AG04450 (cell line): Measurements from ENCODE around the gene NDUFB1. TPM values are rescaled to one million over a fixed set of nuclear protein-coding genes. Genes with fewer than 3 reads are reported as not detected.

Experiments used
- CTCF ChIA-PET: fragments of 300-600, 350-600 bp; formaldehyde crosslinking; extraction: SDS; loops from one replicate; lab custom pipeline; 2022; ENCODE audit warnings: antibody characterized with exemption, inconsistent platforms; lab: Charles Lee
- POLR2A ChIA-PET: fragments of 350-600 bp; formaldehyde crosslinking; extraction: SDS; loops from one replicate; lab custom pipeline; 2021; ENCODE audit warnings: antibody characterized with exemption, inconsistent platforms; lab: Yijun Ruan, JAX
- DNase-seq: peaks from one replicate; pipeline ENCODE4 v3.0.0-alpha.2; 2011; ENCODE audit warnings: low read depth, low spot score
- H3K27ac ChIP-seq: one replicate; pipeline ENCODE4 v1.5.1; 2012; ENCODE audit warnings: low read depth, low read length, control low read depth
- H3K27me3 ChIP-seq: one replicate; pipeline ENCODE4 v1.6.0; 2012; ENCODE audit warnings: low read length; ENCODE audit not compliant: control insufficient read depth, insufficient read depth
- H3K4me3 ChIP-seq: 2 replicates; pipeline ENCODE4 v1.5.1; 2011; ENCODE audit warnings: mild to moderate bottlenecking, low read depth, low read length, control low read depth
- H3K9me3 ChIP-seq: 2 replicates; pipeline ENCODE4 v1.5.1; 2012; ENCODE audit warnings: low read length; ENCODE audit not compliant: control insufficient read depth, insufficient read depth
- polyA plus RNA-seq: library from polyadenylated mRNA; depleted of rRNA; stranded (reverse); fragments of >200 nt; gene quantifications from 2 replicates; pipeline ENCODE4 v1.2.3, GENCODE V29; 2011
- TF ChIP-seq, protein P1 (sequence below): IDR thresholded peaks from 2 replicates; pipeline ENCODE4 v1.5.1; 2011; ENCODE audit warnings: low read depth, low read length, control low read depth, inconsistent platforms

The NDUFB1 gene
- polyA plus RNA-seq, 1 experiment = 448 TPM

DNA sequence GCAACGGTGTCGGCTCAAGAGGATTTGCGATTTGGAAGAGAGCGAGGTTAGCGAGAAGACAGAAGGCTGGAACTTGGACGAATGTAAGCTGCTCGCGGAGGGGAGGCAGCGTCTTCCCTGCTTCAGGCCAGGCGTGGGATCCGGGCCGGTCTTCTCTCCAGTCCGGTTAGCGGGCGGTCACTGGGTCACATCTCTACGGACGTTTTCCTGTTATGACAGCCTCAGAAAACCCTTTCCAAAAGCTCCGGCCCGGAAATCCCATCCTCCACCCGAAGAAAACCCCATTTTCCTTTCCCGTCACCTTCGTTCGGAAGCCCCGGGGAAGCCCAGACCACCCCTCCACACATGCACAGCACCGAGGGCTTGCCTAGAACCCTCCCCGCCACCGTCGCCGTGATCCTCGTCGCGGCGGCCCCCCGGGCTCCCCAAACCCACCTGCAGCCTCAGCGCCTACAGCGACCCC, 268 bp downstream of the NDUFB1 start:
- ChIA-PET CTCF (interaction anchor here (0.6 to 10.6 kb wide), 4 partner anchors 14 to 566 kb away, joined by 3 to 140 read pairs (median 4); partner anchors contain the start of gene ATXN3), POLR2A (interaction anchor here (0.6 to 2.0 kb wide), 6 partner anchors 10 to 445 kb away, joined by 3 to 21 read pairs (median 6); partner anchors contain the start of genes ATXN3 and TRIP11)
- Histone ChIP-seq H3K4me3 (peak overlapping the region; percentile 95), H3K9me3 (peaks cover 2% of the 10 kb centered on the region; the same call in 1 of the 2 replicates), H3K27ac (peak overlapping the region; percentile 92), H3K27me3 (no peaks in the 10 kb centered on the region)
- TF ChIP-seq, protein P1, sequence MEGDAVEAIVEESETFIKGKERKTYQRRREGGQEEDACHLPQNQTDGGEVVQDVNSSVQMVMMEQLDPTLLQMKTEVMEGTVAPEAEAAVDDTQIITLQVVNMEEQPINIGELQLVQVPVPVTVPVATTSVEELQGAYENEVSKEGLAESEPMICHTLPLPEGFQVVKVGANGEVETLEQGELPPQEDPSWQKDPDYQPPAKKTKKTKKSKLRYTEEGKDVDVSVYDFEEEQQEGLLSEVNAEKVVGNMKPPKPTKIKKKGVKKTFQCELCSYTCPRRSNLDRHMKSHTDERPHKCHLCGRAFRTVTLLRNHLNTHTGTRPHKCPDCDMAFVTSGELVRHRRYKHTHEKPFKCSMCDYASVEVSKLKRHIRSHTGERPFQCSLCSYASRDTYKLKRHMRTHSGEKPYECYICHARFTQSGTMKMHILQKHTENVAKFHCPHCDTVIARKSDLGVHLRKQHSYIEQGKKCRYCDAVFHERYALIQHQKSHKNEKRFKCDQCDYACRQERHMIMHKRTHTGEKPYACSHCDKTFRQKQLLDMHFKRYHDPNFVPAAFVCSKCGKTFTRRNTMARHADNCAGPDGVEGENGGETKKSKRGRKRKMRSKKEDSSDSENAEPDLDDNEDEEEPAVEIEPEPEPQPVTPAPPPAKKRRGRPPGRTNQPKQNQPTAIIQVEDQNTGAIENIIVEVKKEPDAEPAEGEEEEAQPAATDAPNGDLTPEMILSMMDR = no peak
- DNase-seq = no peak

DNA sequence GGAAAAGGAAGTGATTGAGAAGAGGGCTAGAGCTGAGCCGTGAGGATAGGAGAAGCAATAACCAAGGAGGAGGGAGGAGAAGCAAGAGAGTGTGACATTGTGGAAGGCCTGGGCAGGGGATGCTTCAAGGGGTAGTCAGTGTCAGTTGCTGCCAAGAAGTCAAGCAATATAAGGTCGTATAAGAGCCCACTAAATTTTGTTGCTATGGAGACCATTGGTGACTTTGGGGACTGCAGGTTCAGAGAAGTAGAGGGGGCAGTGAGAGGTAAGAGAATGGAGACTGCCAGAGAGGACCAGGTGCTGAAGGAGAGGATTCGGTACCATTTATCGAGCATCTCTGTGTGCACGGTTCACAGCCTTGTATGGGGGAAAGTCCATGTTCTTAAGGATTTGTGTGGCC, 12.0 kb downstream of the NDUFB1 start:
- ChIA-PET CTCF (interaction anchor here (4.4 kb wide), 1 partner anchor 12 kb away, joined by 140 read pairs; the partner anchor contains the start of genes CPSF2 and NDUFB1), POLR2A (no interaction called here)

GRCh38 chr14:92108345-92109254, 12.9 kb downstream of the NDUFB1 start:
- no peak overlapping the region for H3K27ac ChIP-seq
- no peak for DNase-seq
- H3K4me3 ChIP-seq = no peak overlapping the region
- TF ChIP-seq, protein P1 = no peak
- H3K9me3 ChIP-seq = no peaks in the 10 kb centered on the region
- ChIA-PET CTCF (interaction anchor here (0.6 to 4.4 kb wide), 2 partner anchors 13 to 525 kb away, joined by 4 to 140 read pairs; partner anchors contain the start of genes CPSF2 and NDUFB1), POLR2A (interaction anchor here (0.6 kb wide), 1 partner anchor 11 kb away, joined by 3 read pairs; no protein-coding TSS in a partner anchor)
- H3K27me3 ChIP-seq = no peaks in the 10 kb centered on the region

More for the DNA sequence above, 12.0 kb downstream of the NDUFB1 start:
- Histone ChIP-seq H3K9me3 (no peaks in the 10 kb centered on the region), H3K27ac (no peak overlapping the region), H3K27me3 (no peaks in the 10 kb centered on the region), H3K4me3 (no peak overlapping the region)
- no peak for DNase-seq
- TF ChIP-seq, protein P1 = no peak

DNA sequence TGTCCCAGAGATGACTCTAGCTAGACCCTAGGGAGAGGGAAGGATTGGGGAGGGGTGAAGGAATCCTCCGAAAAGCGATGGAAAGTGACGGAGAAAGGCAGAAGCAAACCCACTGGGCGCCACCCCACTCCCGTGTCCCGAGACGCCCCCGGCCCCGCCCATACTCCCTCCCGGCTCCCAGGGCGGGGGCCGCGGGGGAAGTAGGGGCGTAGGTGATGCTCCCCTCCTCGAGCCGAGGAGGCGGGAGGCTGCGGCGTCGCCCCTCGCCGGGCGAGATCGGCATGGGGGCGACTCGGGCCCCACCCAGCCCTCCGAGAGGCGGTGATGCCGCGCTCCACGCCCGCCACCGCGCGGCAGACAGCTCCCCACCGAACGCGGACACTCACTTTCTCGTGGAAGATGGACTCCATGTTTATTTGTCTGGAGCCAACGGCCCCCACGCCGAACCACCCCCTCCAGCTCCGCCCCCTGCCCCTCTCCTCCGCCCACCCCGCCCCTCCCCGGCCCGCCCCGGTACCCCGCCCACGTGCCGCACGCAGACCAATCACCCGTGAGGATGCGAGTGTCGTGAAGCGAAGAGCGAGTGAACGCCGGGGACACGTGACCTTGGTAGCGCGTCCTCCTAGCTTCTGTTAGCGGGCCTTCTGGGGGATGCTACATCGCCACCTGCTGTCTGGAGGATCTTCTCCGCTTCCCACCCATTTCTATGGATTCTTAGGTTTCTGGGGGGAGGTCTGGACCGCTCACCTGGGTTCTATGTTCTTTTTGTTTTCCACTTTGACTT, 15.2 kb downstream of the NDUFB1 start, which contains the start of gene ATXN3:
ATXN3 (minus strand) TSS at position 440 of the 784 bp plus-strand sequence; CDS start at position 410, 30 bp downstream.
- no peaks in the 10 kb centered on the region for H3K9me3 ChIP-seq
- H3K27ac ChIP-seq = peak within 1 kb of the TSS; percentile 96
- no peaks in the 10 kb centered on the region for H3K27me3 ChIP-seq
- peak; percentile 96 for DNase-seq
- POLR2A ChIA-PET = interaction anchor here (0.5 to 2.2 kb wide), 9 partner anchors 10 to 599 kb away, joined by 3 to 21 read pairs (median 4); partner anchors contain the start of genes CPSF2, NDUFB1 and TRIP11
- TF ChIP-seq, protein P1 = peak; percentile 81
- CTCF ChIA-PET = interaction anchor here (0.5 to 4.4 kb wide), 55 partner anchors 9 to 857 kb away, joined by 3 to 140 read pairs (median 4); partner anchors contain the start of genes CPSF2 and NDUFB1
- H3K4me3 ChIP-seq = peak within 1 kb of the TSS; percentile 90
